GM12874 (cell line): Measurements from ENCODE around the gene BANK1.

ENCODE experiments used
- TF ChIP-seq, protein P1 (sequence below): IDR thresholded peaks from 2 replicates; pipeline ENCODE4 v1.5.1; 2011; ENCODE audit warnings: low read depth, mild to moderate bottlenecking, control low read depth, low read length, moderate library complexity; ENCODE audit not compliant: insufficient read depth

The BANK1 gene

DNA sequence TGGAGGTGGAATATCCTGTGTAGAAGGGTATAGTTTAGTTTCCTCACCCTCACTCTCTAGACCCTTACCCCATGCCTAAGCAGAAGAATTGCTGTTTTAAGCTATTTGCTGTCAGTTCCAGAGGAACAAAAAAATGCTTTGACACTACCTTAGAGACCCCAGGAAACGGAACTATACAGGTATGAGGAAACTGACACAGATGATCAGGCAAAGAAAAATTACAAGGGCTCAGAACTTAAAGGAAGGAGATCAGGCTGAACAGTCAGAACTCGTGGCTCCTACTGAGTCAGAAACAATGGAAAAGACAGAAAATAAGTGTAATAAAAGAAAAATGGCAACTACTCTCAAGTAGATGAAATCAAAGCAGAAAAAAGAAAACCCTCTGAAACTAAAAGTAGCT lies 65.6 kb downstream of the BANK1 start:
- TF ChIP-seq, protein P1, sequence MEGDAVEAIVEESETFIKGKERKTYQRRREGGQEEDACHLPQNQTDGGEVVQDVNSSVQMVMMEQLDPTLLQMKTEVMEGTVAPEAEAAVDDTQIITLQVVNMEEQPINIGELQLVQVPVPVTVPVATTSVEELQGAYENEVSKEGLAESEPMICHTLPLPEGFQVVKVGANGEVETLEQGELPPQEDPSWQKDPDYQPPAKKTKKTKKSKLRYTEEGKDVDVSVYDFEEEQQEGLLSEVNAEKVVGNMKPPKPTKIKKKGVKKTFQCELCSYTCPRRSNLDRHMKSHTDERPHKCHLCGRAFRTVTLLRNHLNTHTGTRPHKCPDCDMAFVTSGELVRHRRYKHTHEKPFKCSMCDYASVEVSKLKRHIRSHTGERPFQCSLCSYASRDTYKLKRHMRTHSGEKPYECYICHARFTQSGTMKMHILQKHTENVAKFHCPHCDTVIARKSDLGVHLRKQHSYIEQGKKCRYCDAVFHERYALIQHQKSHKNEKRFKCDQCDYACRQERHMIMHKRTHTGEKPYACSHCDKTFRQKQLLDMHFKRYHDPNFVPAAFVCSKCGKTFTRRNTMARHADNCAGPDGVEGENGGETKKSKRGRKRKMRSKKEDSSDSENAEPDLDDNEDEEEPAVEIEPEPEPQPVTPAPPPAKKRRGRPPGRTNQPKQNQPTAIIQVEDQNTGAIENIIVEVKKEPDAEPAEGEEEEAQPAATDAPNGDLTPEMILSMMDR, result no peak

DNA sequence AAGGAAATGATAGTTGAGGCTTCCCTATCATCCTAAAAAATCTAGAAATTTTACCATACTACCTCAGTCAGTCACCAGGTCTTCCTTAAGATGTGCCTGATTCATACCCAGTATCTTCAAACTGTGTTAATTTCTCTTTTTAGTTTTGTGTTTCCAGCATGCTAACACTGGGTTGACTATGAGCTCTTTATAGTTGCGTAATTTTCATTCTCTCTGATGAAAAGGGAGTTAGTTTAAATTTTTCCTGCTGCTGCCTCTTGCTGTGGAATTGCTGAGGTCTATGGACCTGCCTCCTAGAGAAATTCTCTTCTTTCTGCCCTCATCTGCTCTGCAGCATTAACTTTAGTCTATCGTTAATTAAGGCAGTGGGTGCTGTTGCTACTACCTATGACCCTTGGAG lies 66.6 kb downstream of the BANK1 start:
- TF ChIP-seq, protein P1, result no peak

DNA sequence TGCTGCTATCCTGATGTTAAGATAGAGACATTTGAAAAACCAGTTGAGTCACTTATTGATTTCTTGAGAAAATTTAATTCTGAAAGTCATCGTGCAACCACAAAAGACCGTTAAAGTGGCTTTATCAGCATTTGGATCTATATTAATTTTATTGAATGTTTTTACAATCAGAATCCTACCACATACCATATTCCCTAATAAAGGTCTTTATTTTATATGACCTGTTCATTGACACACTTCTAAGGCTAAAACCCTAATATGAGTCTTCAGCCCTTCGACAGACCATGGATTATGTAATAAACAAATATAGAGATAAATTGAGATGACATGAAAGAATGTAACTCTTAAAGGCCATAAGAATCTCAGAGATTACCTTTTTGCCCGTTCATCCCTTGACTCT lies 68.1 kb downstream of the BANK1 start:
- TF ChIP-seq, protein P1, result no peak

DNA sequence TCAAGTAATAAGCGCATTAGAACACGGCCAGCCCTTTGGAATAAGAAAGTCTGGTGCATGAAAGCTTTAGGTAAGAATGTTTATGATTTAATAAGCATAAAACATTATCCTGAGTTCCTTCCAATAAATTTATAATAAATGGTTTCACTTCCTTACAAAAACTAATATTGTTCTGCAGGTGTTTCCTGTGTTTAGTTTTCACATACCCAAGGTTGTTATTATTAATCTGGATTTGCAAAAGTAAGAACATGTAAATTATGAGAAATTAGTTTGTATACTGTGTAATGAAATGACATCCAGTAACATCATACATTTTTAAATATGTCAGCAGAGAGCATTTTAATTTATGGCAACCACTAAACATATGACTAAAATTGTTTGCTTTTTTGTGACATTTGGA lies 72.1 kb downstream of the BANK1 start:
- TF ChIP-seq, protein P1, result no peak

DNA sequence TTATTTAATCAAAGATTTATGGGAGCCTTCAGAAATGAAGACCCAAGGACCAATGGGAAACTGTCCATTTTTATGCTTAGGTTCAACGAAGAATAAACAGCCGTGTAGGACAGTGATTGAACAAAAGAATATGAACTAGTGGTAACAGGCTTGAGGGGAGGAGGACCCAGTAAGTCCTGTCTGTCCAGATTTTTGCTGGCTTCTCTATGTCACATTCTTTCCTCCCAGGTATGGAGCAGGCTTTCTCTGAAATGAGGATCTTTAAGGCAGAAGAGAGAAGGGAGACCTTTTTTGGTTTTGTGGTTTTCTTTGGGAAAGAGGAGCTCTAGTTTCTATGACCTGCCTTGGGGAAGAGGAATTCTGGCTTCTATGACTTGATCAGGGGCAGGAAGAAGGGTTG lies 74.1 kb downstream of the BANK1 start:
- TF ChIP-seq, protein P1, result no peak

DNA sequence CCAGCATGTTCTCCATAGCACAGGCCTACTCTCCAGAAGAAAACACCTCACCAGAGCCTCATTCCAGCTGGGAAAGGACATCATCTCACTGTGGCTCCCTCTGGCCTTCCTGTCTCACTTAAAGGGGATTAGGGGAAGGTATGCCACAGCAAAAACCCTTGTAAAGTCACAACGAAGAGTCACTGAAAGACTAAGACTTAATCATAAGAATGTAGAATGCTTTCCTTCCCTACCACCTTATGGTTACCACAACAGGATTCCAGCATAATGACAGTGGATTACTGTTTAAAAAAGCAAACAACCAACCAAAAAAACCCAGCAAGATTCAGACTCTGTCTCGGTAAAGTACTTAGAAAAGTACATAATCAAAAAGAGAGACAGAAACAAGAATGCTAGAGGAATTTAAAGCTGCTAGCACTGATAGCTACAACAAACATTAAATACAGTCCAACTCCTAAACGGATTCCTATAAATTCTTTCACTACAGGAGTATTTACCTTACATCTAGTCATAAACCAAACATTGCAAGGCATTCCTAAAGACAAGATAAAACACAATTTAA lies 75.1 kb downstream of the BANK1 start:
- TF ChIP-seq, protein P1, result no peak

DNA sequence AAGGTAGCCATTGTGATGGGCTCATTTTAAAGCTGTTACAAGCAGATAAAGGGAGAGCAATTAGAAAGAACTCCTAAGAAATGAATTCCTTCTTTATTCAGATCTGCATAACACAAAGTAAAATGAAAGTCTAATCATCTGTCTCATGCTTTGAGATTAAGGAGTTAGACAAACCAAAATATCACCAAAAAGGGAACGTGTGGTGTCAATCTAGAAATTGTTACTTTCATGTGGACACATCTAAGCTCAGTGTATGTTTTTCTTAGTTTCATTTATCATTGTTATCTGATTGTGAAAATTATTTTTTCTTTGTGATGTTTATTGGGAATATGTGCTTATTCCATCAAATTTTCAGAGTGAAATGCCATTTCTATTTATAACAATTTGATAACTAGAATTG lies 80.3 kb downstream of the BANK1 start:
- TF ChIP-seq, protein P1, result no peak
